Loucy (cell line): ENCODE data around the gene SSBP3.

Experiments used
- EZH2phosphoT487 ChIP-seq: fragments of 200-600 bp; IDR thresholded peaks from 2 replicates; pipeline ENCODE4 v1.6.1; 2018; ENCODE audit warnings: antibody characterized with exemption, mild to moderate bottlenecking, moderate library complexity, borderline replicate concordance
- TF ChIP-seq, protein P1 (sequence below): fragments of 200-600 bp; sonication (generic); conservative IDR thresholded peaks from 2 replicates; pipeline ENCODE4 v1.5.1; 2014; ENCODE audit warnings: mild to moderate bottlenecking, antibody characterized with exemption, low read length

DNA sequence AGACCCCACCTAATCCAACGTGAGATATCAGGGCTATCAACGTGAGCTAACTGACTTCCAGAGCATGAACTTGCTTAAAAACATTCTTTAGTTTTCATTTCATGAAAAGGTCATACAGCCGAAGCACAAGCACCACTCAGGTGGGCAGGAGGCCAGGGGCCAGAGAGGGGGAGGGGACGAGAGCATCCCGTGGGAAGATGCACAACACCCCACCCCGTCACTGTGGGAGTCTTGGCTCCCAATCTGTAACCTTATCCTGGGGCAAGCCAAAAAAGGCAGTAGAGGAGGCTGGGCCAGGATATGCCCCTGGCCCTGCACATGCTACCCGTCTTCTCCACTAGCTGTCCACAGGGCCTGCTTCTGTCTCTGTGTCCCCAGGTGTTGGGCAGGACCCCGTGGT is 31.4 kb downstream of the SSBP3 start:
- TF ChIP-seq, protein P1, sequence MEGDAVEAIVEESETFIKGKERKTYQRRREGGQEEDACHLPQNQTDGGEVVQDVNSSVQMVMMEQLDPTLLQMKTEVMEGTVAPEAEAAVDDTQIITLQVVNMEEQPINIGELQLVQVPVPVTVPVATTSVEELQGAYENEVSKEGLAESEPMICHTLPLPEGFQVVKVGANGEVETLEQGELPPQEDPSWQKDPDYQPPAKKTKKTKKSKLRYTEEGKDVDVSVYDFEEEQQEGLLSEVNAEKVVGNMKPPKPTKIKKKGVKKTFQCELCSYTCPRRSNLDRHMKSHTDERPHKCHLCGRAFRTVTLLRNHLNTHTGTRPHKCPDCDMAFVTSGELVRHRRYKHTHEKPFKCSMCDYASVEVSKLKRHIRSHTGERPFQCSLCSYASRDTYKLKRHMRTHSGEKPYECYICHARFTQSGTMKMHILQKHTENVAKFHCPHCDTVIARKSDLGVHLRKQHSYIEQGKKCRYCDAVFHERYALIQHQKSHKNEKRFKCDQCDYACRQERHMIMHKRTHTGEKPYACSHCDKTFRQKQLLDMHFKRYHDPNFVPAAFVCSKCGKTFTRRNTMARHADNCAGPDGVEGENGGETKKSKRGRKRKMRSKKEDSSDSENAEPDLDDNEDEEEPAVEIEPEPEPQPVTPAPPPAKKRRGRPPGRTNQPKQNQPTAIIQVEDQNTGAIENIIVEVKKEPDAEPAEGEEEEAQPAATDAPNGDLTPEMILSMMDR: no peak
- no peak for TF ChIP-seq EZH2phosphoT487
